GM12878 (cell line): ENCODE data around the gene SHC4.

Experiments
- BRCA1 ChIP-seq: IDR thresholded peaks from 2 replicates; pipeline ENCODE4 v1.6.1; 2011; ENCODE audit warnings: low read depth, low read length, improper control_type of control experiment
- DPF2 ChIP-seq: fragments of 450-650 bp; IDR thresholded peaks from 2 replicates; pipeline ENCODE4 v1.6.1; 2017; ENCODE audit warnings: mild to moderate bottlenecking
- MAX ChIP-seq: IDR thresholded peaks from 2 replicates; pipeline ENCODE4 v1.6.1; 2012; ENCODE audit warnings: low read depth, low read length, improper control_type of control experiment
- MTA3 ChIP-seq: IDR thresholded peaks from 2 replicates; pipeline ENCODE4 v1.6.1; 2012; ENCODE audit warnings: low read length, inconsistent platforms, borderline replicate concordance
- MYB ChIP-seq: fragments of 150-350 bp; IDR thresholded peaks from 2 replicates; pipeline ENCODE4 v1.6.1; 2014; ENCODE audit warnings: mild to moderate bottlenecking, low read depth, low read length, borderline replicate concordance
- POLR2AphosphoS5 ChIP-seq: IDR thresholded peaks from 2 replicates; pipeline ENCODE4 v1.6.1; 2011; ENCODE audit warnings: mild to moderate bottlenecking, low read length, inconsistent platforms
- TF ChIP-seq, protein P1 (sequence below), 3 experiments: IDR thresholded peaks in 2 of 3; conservative IDR thresholded peaks in 1 of 3; 2 replicates each; pipeline ENCODE4 v1.5.1; 2011; ENCODE audit warnings: low read depth in 3 of 3, low read length in 3 of 3, mild to moderate bottlenecking in 3 of 3, control low read depth in 2 of 3, moderate library complexity in 2 of 3, inconsistent platforms in 1 of 3, mixed read lengths in 1 of 3; ENCODE audit not compliant: control insufficient read depth in 2 of 3, insufficient read depth in 1 of 3; ENCODE audit errors: extremely low read depth in 1 of 3

- TF ChIP-seq, protein P1, sequence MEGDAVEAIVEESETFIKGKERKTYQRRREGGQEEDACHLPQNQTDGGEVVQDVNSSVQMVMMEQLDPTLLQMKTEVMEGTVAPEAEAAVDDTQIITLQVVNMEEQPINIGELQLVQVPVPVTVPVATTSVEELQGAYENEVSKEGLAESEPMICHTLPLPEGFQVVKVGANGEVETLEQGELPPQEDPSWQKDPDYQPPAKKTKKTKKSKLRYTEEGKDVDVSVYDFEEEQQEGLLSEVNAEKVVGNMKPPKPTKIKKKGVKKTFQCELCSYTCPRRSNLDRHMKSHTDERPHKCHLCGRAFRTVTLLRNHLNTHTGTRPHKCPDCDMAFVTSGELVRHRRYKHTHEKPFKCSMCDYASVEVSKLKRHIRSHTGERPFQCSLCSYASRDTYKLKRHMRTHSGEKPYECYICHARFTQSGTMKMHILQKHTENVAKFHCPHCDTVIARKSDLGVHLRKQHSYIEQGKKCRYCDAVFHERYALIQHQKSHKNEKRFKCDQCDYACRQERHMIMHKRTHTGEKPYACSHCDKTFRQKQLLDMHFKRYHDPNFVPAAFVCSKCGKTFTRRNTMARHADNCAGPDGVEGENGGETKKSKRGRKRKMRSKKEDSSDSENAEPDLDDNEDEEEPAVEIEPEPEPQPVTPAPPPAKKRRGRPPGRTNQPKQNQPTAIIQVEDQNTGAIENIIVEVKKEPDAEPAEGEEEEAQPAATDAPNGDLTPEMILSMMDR (IDR thresholded peaks at IDR 0.05 in 2 of 3, conservative IDR thresholded peaks at IDR 0.05 in 1 of 3; ENCODE audit: control insufficient read depth in 2 of 3, extremely low read depth in 1 of 3, insufficient read depth in 1 of 3, low read depth in 3 of 3, low read length in 3 of 3) = no peak
- no peak for TF ChIP-seq MTA3
- TF ChIP-seq POLR2AphosphoS5 = no peak
- no peak for TF ChIP-seq MAX
- no peak for TF ChIP-seq DPF2
- TF ChIP-seq BRCA1 = no peak
- TF ChIP-seq MYB = no peak
These were observed 180.8 kb downstream of the SHC4 start for GRCh38 chr15:48782911-48783310.
